SJSA1 (cell line): Measurements from ENCODE around the gene PIM3. TPM values are rescaled to one million over a fixed set of nuclear protein-coding genes. Genes with fewer than 3 reads are reported as not detected.

ENCODE experiments used
- DNase-seq, 2 experiments: peaks; one replicate each; pipeline ENCODE4 v3.0.0-alpha.2; 2015 to 2020; ENCODE audit warnings: low spot score in 2 of 2, low read depth in 1 of 2
- H3K27ac ChIP-seq: fragments of 250-450 bp; sonication (Bioruptor Pico); 2 replicates; pipeline ENCODE4 v1.5.1; 2020; ENCODE audit warnings: mild to moderate bottlenecking, moderate library complexity
- H3K27me3 ChIP-seq: fragments of 250-450 bp; sonication (Bioruptor Pico); replicated peaks from 2 replicates; pipeline ENCODE4 v1.5.1; 2020; ENCODE audit warnings: mild to moderate bottlenecking, moderate library complexity
- H3K36me3 ChIP-seq: fragments of 250-450 bp; sonication (Bioruptor Pico); 2 replicates; pipeline ENCODE4 v1.5.1; 2020; ENCODE audit warnings: mild to moderate bottlenecking
- H3K4me1 ChIP-seq: fragments of 250-450 bp; sonication (Bioruptor Pico); replicated peaks from 2 replicates; pipeline ENCODE4 v1.6.1; 2021; ENCODE audit warnings: mild to moderate bottlenecking
- H3K4me3 ChIP-seq: fragments of 250-450 bp; sonication (Bioruptor Pico); 2 replicates; pipeline ENCODE4 v1.5.1; 2020; ENCODE audit warnings: mild to moderate bottlenecking
- H3K9me3 ChIP-seq: fragments of 250-450 bp; sonication (Bioruptor Pico); replicated peaks from 2 replicates; pipeline ENCODE4 v1.5.1; 2020; ENCODE audit warnings: mild to moderate bottlenecking
- total RNA-seq: library from RNA; depleted of rRNA; stranded (reverse); fragments of >200 nt; shearing (Covaris generic); gene quantifications from 2 replicates; pipeline ENCODE4 v1.2.3, GENCODE V29; 2014

Gene PIM3
- total RNA-seq, 1 experiment from 2014 or later = 53.0 TPM

GRCh38 chr22:49933236-49934159 is 27.1 kb upstream of the PIM3 start:
- Histone ChIP-seq H3K4me3 (no peak overlapping the region), H3K9me3 (0 out of 2 replicates have a peak, but pooled peaks cover 5% of the 10 kb centered on the region), H3K4me1 (peaks cover 34% of the 10 kb centered on the region), H3K27me3 (no peaks in the 10 kb centered on the region), H3K27ac (no peak overlapping the region), H3K36me3 (no peaks in the 10 kb centered on the region)
- DNase-seq = no peak

- H3K27ac ChIP-seq = no peak overlapping the region
- H3K4me3 ChIP-seq = no peak overlapping the region
- H3K27me3 ChIP-seq = no peaks in the 10 kb centered on the region
- DNase-seq = no peak
- peaks cover 34% of the 10 kb centered on the region for H3K4me1 ChIP-seq
- H3K36me3 ChIP-seq = no peaks in the 10 kb centered on the region
- 0 out of 2 replicates have a peak, but pooled peaks cover 5% of the 10 kb centered on the region for H3K9me3 ChIP-seq
Observed at GRCh38 chr22:49934160-49934890, 26.2 kb upstream of the PIM3 start.

GRCh38 chr22:49934891-49935557 is 25.5 kb upstream of the PIM3 start:
- DNase-seq = peak in 1 of 2 experiments; percentile 75
- Histone ChIP-seq H3K4me1 (peaks cover 27% of the 10 kb centered on the region), H3K27ac (no peak overlapping the region)

DNA sequence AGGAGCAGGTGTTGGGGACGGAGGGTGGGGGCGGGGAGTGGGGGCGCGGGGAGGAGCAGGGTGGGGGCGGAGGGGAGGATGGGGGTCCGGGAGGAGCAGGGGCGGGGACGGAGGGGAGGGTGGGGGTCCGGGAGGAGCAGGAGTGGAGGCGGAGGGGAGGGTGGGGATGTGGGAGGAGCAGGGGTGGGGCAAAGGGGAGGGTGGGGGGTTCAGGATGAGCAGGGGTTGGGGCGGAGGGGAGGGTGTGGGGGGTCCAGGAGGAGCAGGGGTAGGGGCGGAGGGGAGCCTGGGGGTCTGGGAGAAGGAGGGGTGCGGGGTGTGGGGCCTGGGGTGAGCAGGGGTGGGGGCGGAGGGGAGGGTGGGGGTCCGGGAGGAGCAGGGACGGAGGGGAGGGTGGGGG is 25.0 kb upstream of the PIM3 start:
- no peaks in the 10 kb centered on the region for H3K36me3 ChIP-seq
- no peaks in the 10 kb centered on the region for H3K9me3 ChIP-seq
- no peak overlapping the region for H3K4me3 ChIP-seq
- no peak for DNase-seq
- peaks cover 22% of the 10 kb centered on the region for H3K4me1 ChIP-seq
- no peaks in the 10 kb centered on the region for H3K27me3 ChIP-seq
- no peak overlapping the region for H3K27ac ChIP-seq

More at GRCh38 chr22:49934891-49935557, 25.5 kb upstream of the PIM3 start:
- Histone ChIP-seq H3K4me3 (0 out of 2 replicates have a peak overlapping the region, but pooled peaks have one; percentile 9), H3K36me3 (no peaks in the 10 kb centered on the region), H3K27me3 (no peaks in the 10 kb centered on the region), H3K9me3 (0 out of 2 replicates have a peak, but pooled peaks cover under 1% of the 10 kb centered on the region)

GRCh38 chr22:49936018-49936972 is 24.3 kb upstream of the PIM3 start:
- peak; percentile 36 to 77 for DNase-seq
- H3K27ac ChIP-seq = no peak overlapping the region; the same call in 1 of the 2 replicates
- H3K27me3 ChIP-seq = no peaks in the 10 kb centered on the region
- H3K4me1 ChIP-seq = peaks cover 19% of the 10 kb centered on the region
- H3K4me3 ChIP-seq = peak overlapping the region; percentile 28
- H3K9me3 ChIP-seq = no peaks in the 10 kb centered on the region
- no peaks in the 10 kb centered on the region for H3K36me3 ChIP-seq

- Histone ChIP-seq H3K4me1 (peaks cover 19% of the 10 kb centered on the region), H3K27ac (no peak overlapping the region), H3K9me3 (no peaks in the 10 kb centered on the region), H3K4me3 (no peak overlapping the region), H3K36me3 (no peaks in the 10 kb centered on the region), H3K27me3 (no peaks in the 10 kb centered on the region)
- no peak for DNase-seq
Observed at GRCh38 chr22:49936973-49937757, 23.4 kb upstream of the PIM3 start.

- no peaks in the 10 kb centered on the region for H3K27me3 ChIP-seq
- no peak for DNase-seq
- H3K9me3 ChIP-seq = no peaks in the 10 kb centered on the region
- H3K27ac ChIP-seq = no peak overlapping the region
- peaks cover 19% of the 10 kb centered on the region for H3K4me1 ChIP-seq
- H3K4me3 ChIP-seq = no peak overlapping the region
- no peaks in the 10 kb centered on the region for H3K36me3 ChIP-seq
Observed at GRCh38 chr22:49937758-49938564, 22.6 kb upstream of the PIM3 start.

- Histone ChIP-seq H3K27me3 (no peaks in the 10 kb centered on the region), H3K4me1 (peaks cover 19% of the 10 kb centered on the region), H3K4me3 (no peak overlapping the region), H3K9me3 (no peaks in the 10 kb centered on the region), H3K27ac (no peak overlapping the region), H3K36me3 (no peaks in the 10 kb centered on the region)
- no peak for DNase-seq
Observed at GRCh38 chr22:49938565-49939136, 21.9 kb upstream of the PIM3 start.

DNA sequence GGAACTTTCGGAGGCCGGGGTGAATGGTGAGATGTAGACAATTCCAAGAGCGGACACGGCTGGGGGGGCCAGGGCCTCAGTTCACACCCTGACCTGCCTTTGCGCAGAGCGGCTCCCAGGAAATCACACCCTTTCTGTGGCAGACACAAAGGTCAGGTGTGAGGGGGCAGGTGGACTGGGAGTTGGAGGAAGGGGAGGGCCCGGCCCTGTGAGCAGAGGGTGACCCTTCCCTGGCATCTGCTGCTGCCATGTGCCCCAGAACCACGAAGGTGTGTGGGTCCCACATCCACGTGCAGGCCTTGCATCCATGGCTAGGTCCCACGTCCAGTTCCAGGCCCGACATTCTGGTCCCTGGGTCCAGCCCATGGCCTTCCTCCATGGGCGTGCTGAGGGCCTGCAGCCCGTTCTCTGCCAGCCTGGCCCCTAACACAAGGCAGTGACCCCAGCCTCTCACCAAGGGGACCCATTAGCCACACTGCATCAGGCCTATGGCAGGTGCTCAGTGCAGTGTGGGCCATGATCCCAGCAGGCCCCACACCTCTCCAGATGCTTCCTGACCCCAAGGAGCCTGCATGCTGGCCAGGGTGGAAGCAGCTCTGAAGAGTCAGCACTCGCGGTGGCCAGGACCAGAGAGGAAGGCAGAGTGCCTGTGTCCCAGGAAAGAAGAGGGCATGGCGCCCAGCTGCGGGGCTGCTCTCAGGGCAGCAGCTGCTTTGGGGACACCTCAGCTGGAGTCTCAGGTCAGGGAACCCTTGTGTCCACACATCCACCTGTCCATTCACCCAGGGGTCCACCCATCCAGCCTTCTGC is 18.9 kb upstream of the PIM3 start:
- no peak overlapping the region for H3K27ac ChIP-seq
- 0 out of 2 replicates have a peak, but pooled peaks cover 1% of the 10 kb centered on the region for H3K4me1 ChIP-seq
- H3K36me3 ChIP-seq = no peaks in the 10 kb centered on the region
- no peaks in the 10 kb centered on the region for H3K27me3 ChIP-seq
- H3K9me3 ChIP-seq = no peaks in the 10 kb centered on the region
- H3K4me3 ChIP-seq = no peak overlapping the region
- DNase-seq = no peak

DNA sequence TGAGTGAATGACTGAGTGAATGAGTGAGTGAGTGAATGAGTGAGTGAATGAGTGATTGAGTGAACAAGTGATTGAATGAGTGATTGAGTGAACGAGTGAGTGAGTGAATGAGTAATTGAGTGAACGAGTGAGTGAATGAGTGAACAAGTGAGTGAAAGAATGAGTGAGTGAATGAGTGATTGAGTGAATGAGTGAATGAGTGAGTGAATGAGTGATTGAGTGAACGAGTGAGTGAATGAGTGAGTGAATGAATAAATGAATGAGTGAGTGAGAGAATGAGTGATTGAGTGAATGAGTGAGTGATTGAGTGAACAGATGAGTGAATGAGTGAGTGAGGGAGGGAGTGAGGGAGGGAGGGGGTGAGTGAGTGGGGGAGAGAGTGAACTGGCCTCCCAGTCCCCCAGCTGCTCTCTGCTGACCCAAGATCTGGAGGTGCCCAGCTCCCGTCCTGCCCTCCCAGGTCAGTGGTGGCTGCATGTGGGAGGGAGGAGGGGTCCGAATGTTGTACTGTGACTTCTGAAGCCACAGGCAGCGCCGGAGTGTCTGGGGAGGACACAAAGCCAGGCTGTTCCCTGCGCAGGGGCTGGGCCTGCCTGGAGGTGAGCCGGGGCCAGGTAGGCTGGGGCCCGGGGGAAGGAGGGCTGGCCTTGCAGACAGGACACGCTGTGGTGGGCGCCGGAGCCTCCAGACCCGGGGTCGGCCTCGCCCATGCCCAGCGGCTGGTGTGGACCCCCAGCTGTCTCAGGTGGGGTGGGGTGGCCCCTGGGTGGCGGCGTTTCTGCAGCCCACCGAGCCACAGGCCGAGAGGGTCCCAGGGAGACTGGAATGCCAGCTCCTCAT is 17.8 kb upstream of the PIM3 start:
- H3K27ac ChIP-seq = no peak overlapping the region
- H3K4me3 ChIP-seq = no peak overlapping the region
- H3K27me3 ChIP-seq = no peaks in the 10 kb centered on the region
- no peak for DNase-seq
- no peaks in the 10 kb centered on the region for H3K4me1 ChIP-seq
- H3K9me3 ChIP-seq = no peaks in the 10 kb centered on the region
- no peaks in the 10 kb centered on the region for H3K36me3 ChIP-seq
